HepG2 (cell line): Measurements from ENCODE around the gene P2RX5. TPM values are rescaled to one million over a fixed set of nuclear protein-coding genes. Genes with fewer than 3 reads are reported as not detected.

Experiments used
- AHR ChIP-seq: IDR thresholded peaks from 2 replicates; pipeline ENCODE4 v1.6.1; 2018; ENCODE audit warnings: missing genetic modification reagents, missing compliant biosample characterization
- ARNT2 ChIP-seq: sonication (generic); formaldehyde crosslinking; IDR thresholded peaks from 2 replicates; pipeline ENCODE4 v1.8.0; 2022; ENCODE audit warnings: mild to moderate bottlenecking, low read depth, missing genetic modification reagents, moderate library complexity
- BRD4 ChIP-seq: sonication (generic); formaldehyde crosslinking; IDR thresholded peaks from 2 replicates; pipeline ENCODE4 v1.4.0; 2020; ENCODE audit warnings: missing genetic modification reagents
- CHD2 ChIP-seq: IDR thresholded peaks from 2 replicates; pipeline ENCODE4 v1.6.1; 2011; ENCODE audit warnings: low read depth, low read length, improper control_type of control experiment
- HOXA5 ChIP-seq: sonication (generic); formaldehyde crosslinking; IDR thresholded peaks from 2 replicates; pipeline ENCODE4 v1.4.0; 2020; ENCODE audit warnings: missing genetic modification reagents
- IKZF4 ChIP-seq: sonication (generic); formaldehyde crosslinking; IDR thresholded peaks from 2 replicates; pipeline ENCODE4 v1.5.1; 2020; ENCODE audit warnings: borderline replicate concordance, mild to moderate bottlenecking, low read depth, missing genetic modification reagents; ENCODE audit errors: not compliant biosample characterization
- KLF16 ChIP-seq, 2 experiments: sonication (generic) in 1 of 2; formaldehyde crosslinking in 1 of 2; IDR thresholded peaks; 2 replicates each; pipeline versions ENCODE4 v1.6.1 to v1.8.0; 2016 to 2023; ENCODE audit warnings: missing genetic modification reagents in 2 of 2, missing compliant biosample characterization in 1 of 2
- KMT2B ChIP-seq: IDR thresholded peaks from 2 replicates; pipeline ENCODE4 v1.6.1; 2016; ENCODE audit warnings: missing genetic modification reagents, missing compliant biosample characterization
- MEIS2 ChIP-seq: sonication (generic); formaldehyde crosslinking; IDR thresholded peaks from 2 replicates; pipeline ENCODE4 v1.9.0; 2021; ENCODE audit warnings: mild to moderate bottlenecking, missing genetic modification reagents
- MIER2 ChIP-seq: IDR thresholded peaks from 2 replicates; pipeline ENCODE4 v1.6.1; 2016; ENCODE audit warnings: missing biosample characterization, missing genetic modification reagents
- NKX3-1 ChIP-seq: sonication (generic); formaldehyde crosslinking; IDR thresholded peaks from 2 replicates; pipeline ENCODE4 v1.5.0; 2020; ENCODE audit warnings: missing genetic modification reagents
- NR2C2 ChIP-seq: sonication (generic); formaldehyde crosslinking; IDR thresholded peaks from 2 replicates; pipeline ENCODE4 v1.4.0; 2020; ENCODE audit warnings: missing genetic modification reagents, mild to moderate bottlenecking, moderate library complexity, borderline replicate concordance
- PCBP2 ChIP-seq: fragments of 200-400 bp; formaldehyde crosslinking; optimal IDR thresholded peaks from 2 replicates; pipeline ENCODE3; 2018; ENCODE audit warnings: low read length, low read depth; ENCODE audit not compliant: poor library complexity, severe bottlenecking
- SP4 ChIP-seq: sonication (generic); formaldehyde crosslinking; IDR thresholded peaks from 2 replicates; pipeline ENCODE4 v1.8.1; 2023; ENCODE audit warnings: mild to moderate bottlenecking, missing genetic modification reagents
- TP53 ChIP-seq: sonication (generic); formaldehyde crosslinking; conservative IDR thresholded peaks from 2 replicates; pipeline ENCODE4 v1.4.0; 2020; ENCODE audit warnings: missing genetic modification reagents
- ZNF121 ChIP-seq: sonication (generic); formaldehyde crosslinking; IDR thresholded peaks from 2 replicates; pipeline ENCODE4 v1.5.0; 2020; ENCODE audit warnings: mild to moderate bottlenecking, missing genetic modification reagents
- ZNF430 ChIP-seq: sonication (generic); formaldehyde crosslinking; IDR thresholded peaks from 2 replicates; pipeline ENCODE4 v1.9.0; 2021; ENCODE audit warnings: mild to moderate bottlenecking, missing genetic modification reagents
- ZNF484 ChIP-seq: sonication (generic); formaldehyde crosslinking; IDR thresholded peaks from 2 replicates; pipeline ENCODE4 v1.5.1; 2020; ENCODE audit warnings: mild to moderate bottlenecking, low read depth, missing genetic modification reagents, borderline replicate concordance
- ZNF879 ChIP-seq: sonication (generic); formaldehyde crosslinking; IDR thresholded peaks from 2 replicates; pipeline ENCODE4 v1.8.1; 2023; ENCODE audit warnings: missing genetic modification reagents
- polyA plus RNA-seq, 8 experiments: library from polyadenylated mRNA; depleted of rRNA in 3 of 8; stranded (reverse) in 7 of 8; unstranded in 1 of 8; fragments of >200 nt; fragmentation: Illumina TruSeq in 4 of 8; extraction: Trizol in 4 of 8; gene quantifications; 2 replicates each; pipeline versions ENCODE4 v1.2.1 to v1.2.3, GENCODE V29; 2011 to 2016; ENCODE audit warnings: low read depth in 4 of 8, missing spikeins in 1 of 8, mixed read lengths in 1 of 8; ENCODE audit not compliant: insufficient read depth in 1 of 8
- total RNA-seq, 5 experiments: library from RNA; depleted of rRNA; stranded (reverse); fragments of >200 nt; fragmentation: Illumina TruSeq; extraction: Trizol; gene quantifications; 2 replicates each; pipeline ENCODE4 v1.2.3, GENCODE V29; 2016; ENCODE audit warnings: low read depth in 1 of 5
- TF ChIP-seq, protein P1 (sequence below): sonication (generic); formaldehyde crosslinking; conservative IDR thresholded peaks from 2 replicates; pipeline ENCODE4 v1.4.0; 2020; ENCODE audit warnings: mild to moderate bottlenecking, missing genetic modification reagents, moderate library complexity
- TF ChIP-seq, protein P2 (sequence below): sonication (generic); formaldehyde crosslinking; IDR thresholded peaks from 2 replicates; pipeline ENCODE4 v1.5.1; 2020; ENCODE audit warnings: missing genetic modification reagents, mild to moderate bottlenecking, borderline replicate concordance
- TF ChIP-seq, protein P3 (sequence below): sonication (generic); formaldehyde crosslinking; conservative IDR thresholded peaks from 2 replicates; pipeline ENCODE4 v1.8.1; 2023; ENCODE audit warnings: missing genetic modification reagents
- TF ChIP-seq, protein P4 (sequence below), 2 experiments: fragments of 450-650 bp in 1 of 2; sonication (generic) in 1 of 2; formaldehyde crosslinking; IDR thresholded peaks; 2 replicates each; pipeline versions ENCODE4 v1.5.0 to v1.8.0; 2020 to 2022; ENCODE audit warnings: mild to moderate bottlenecking in 1 of 2, missing genetic modification reagents in 1 of 2

P2RX5 gene
- total and polyA plus RNA-seq, 2 of the 13 experiments (the other 11 are each of a cell fraction or from before 2014, with no cell fraction given) = 0.95 to 1.7 TPM

DNA sequence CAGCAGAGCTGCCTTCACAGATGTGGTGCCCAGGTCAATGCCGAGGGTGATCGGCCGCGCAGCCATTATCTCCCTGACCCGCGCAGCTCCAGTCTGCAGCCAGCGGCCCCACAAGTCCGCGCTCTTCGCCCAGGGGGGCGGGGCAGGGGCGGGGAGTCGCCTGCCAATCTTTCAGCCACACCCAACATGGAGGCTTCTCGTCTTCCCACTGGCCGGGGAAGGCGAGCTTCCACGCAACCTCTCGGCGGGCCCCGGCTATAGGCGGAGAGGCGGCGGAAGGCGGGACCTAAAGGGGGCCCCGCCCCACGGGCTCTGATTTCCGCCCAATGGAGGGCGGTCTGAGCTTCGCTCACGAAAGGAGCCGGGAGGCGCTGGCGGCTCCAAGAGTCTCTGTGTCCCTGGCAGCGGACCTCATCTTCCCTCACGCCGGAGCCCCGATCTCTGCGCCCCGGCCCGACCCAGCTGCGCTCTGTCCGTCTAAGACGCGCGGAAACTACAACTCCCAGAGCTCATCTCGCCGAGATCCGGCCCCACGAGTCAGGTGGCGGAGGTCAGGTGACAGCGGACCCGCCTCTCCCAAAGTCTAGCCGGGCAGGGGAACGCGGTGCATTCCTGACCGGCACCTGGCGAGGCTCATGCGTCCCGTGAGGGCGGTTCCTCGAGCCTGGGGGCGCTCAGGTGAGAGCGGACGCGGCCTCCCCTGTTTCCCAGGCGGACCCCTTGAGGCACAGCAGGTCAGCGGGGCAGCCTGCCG lies 59.6 kb downstream of the P2RX5 start, which contains the start of the genes CTNS and SHPK (continued):
- TF ChIP-seq, protein P1, sequence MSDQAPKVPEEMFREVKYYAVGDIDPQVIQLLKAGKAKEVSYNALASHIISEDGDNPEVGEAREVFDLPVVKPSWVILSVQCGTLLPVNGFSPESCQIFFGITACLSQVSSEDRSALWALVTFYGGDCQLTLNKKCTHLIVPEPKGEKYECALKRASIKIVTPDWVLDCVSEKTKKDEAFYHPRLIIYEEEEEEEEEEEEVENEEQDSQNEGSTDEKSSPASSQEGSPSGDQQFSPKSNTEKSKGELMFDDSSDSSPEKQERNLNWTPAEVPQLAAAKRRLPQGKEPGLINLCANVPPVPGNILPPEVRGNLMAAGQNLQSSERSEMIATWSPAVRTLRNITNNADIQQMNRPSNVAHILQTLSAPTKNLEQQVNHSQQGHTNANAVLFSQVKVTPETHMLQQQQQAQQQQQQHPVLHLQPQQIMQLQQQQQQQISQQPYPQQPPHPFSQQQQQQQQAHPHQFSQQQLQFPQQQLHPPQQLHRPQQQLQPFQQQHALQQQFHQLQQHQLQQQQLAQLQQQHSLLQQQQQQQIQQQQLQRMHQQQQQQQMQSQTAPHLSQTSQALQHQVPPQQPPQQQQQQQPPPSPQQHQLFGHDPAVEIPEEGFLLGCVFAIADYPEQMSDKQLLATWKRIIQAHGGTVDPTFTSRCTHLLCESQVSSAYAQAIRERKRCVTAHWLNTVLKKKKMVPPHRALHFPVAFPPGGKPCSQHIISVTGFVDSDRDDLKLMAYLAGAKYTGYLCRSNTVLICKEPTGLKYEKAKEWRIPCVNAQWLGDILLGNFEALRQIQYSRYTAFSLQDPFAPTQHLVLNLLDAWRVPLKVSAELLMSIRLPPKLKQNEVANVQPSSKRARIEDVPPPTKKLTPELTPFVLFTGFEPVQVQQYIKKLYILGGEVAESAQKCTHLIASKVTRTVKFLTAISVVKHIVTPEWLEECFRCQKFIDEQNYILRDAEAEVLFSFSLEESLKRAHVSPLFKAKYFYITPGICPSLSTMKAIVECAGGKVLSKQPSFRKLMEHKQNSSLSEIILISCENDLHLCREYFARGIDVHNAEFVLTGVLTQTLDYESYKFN = no peak; the same call in 1 of the 2 replicates
- TF ChIP-seq ZNF121 (CRISPR knock-in tag) = 0 out of 2 replicates have a peak, but pooled peaks have one; percentile 39
- no peak for TF ChIP-seq IKZF4 (CRISPR knock-in tag)
- TF ChIP-seq MEIS2 (CRISPR knock-in tag) = peak; percentile 73
- TF ChIP-seq NR2C2 (CRISPR knock-in tag) = peak; percentile 87
- no peak for TF ChIP-seq CHD2
- TF ChIP-seq AHR (CRISPR knock-in tag) = 0 out of 2 replicates have a peak, but pooled peaks have one; percentile 44
- peak; percentile 81 for TF ChIP-seq KMT2B (CRISPR knock-in tag)
- peak in 1 of 2 experiments; percentile 16; a peak in 1 of 4 replicates for TF ChIP-seq KLF16 (CRISPR knock-in tag; IDR thresholded peaks at IDR 0.05)
- TF ChIP-seq, protein P2, sequence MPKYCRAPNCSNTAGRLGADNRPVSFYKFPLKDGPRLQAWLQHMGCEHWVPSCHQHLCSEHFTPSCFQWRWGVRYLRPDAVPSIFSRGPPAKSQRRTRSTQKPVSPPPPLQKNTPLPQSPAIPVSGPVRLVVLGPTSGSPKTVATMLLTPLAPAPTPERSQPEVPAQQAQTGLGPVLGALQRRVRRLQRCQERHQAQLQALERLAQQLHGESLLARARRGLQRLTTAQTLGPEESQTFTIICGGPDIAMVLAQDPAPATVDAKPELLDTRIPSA (CRISPR knock-in tag) = peak; percentile 75; the same call in 1 of the 2 replicates
- no peak; the same call in 1 of the 2 replicates for TF ChIP-seq MIER2 (CRISPR knock-in tag)
- TF ChIP-seq ZNF484 = 0 out of 2 replicates have a peak, but pooled peaks have one; percentile 57
- TF ChIP-seq, protein P3, sequence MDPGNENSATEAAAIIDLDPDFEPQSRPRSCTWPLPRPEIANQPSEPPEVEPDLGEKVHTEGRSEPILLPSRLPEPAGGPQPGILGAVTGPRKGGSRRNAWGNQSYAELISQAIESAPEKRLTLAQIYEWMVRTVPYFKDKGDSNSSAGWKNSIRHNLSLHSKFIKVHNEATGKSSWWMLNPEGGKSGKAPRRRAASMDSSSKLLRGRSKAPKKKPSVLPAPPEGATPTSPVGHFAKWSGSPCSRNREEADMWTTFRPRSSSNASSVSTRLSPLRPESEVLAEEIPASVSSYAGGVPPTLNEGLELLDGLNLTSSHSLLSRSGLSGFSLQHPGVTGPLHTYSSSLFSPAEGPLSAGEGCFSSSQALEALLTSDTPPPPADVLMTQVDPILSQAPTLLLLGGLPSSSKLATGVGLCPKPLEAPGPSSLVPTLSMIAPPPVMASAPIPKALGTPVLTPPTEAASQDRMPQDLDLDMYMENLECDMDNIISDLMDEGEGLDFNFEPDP (CRISPR knock-in tag) = 0 out of 2 replicates have a peak, but pooled peaks have one; percentile 89
- peak; percentile 76; the same call in 1 of the 2 replicates for TF ChIP-seq ZNF430
- no peak for TF ChIP-seq ZNF879
- 0 out of 2 replicates have a peak, but pooled peaks have one; percentile 57 for TF ChIP-seq BRD4 (CRISPR knock-in tag)
- 0 out of 2 replicates have a peak, but pooled peaks have one; percentile 65 for TF ChIP-seq NKX3-1 (CRISPR knock-in tag)
- no peak for TF ChIP-seq TP53 (CRISPR knock-in tag)
- peak; percentile 87 for TF ChIP-seq ARNT2 (CRISPR knock-in tag)
- 0 out of 2 replicates have a peak, but pooled peaks have one; percentile 33 for TF ChIP-seq HOXA5 (CRISPR knock-in tag)
- TF ChIP-seq, protein P4, sequence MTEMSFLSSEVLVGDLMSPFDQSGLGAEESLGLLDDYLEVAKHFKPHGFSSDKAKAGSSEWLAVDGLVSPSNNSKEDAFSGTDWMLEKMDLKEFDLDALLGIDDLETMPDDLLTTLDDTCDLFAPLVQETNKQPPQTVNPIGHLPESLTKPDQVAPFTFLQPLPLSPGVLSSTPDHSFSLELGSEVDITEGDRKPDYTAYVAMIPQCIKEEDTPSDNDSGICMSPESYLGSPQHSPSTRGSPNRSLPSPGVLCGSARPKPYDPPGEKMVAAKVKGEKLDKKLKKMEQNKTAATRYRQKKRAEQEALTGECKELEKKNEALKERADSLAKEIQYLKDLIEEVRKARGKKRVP (CRISPR knock-in tag; IDR thresholded peaks at IDR 0.05) = peak in 1 of 2 experiments; percentile 60; a peak in 2 of 4 replicates
- peak; percentile 97 for TF ChIP-seq SP4
- no peak for TF ChIP-seq PCBP2
